Right lobe of liver (tissue), 4 donors: ENCODE data around the gene PIAS1.

ENCODE experiments used
- CTCF ChIP-seq, 4 donors: fragments of 200-600 bp in 3 of 4; fragments of 450-650 bp in 1 of 4; IDR thresholded peaks; one replicate each; pipeline versions ENCODE4 v1.5.1 to v1.8.0; 2016 to 2022; ENCODE audit warnings: antibody characterized with exemption in 4 of 4, mild to moderate bottlenecking in 2 of 4
- POLR2A ChIP-seq: fragments of 450-650 bp; IDR thresholded peaks from one replicate; pipeline ENCODE4 v1.6.1; 2017; ENCODE audit warnings: antibody characterized with exemption, mild to moderate bottlenecking
- donor health status: DM: no; HTN: no; CAD: no.
- donor health status: DM: no; HTN: no; CAD: no.
- donor health status: DM: no; HTN: yes; CAD: no.

GRCh38 chr15:68014219-68014618 is 39.9 kb upstream of the PIAS1 start:
- TF ChIP-seq CTCF (IDR thresholded peaks at IDR 0.05) (no peak), POLR2A (no peak)
